GM13976 (cell line): ENCODE results near the gene TLR6.
"Not testable (repeated sequence)": the region's sequence is repeated elsewhere in the genome, so short reads cannot be mapped to it uniquely, and the experiment has no call there.

Experiments
- DNase-seq: peaks from one replicate; pipeline ENCODE4 v3.0.0; 2012; ENCODE audit warnings: low spot score
- CTCF ChIP-seq: IDR thresholded peaks from 2 replicates; pipeline ENCODE4 v1.5.1; 2012; ENCODE audit warnings: borderline replicate concordance, mild to moderate bottlenecking; ENCODE audit not compliant: insufficient read depth; ENCODE audit errors: extremely low read depth, missing control alignments, control extremely low read depth
- in situ Hi-C: fragments of 300-500 bp; cut with MboI; formaldehyde crosslinking; loops from one replicate; pipeline ENCODE4 v1.12.0; 2022; ENCODE audit warnings: low sequenced_read_pairs, mixed read lengths, inconsistent platforms; ENCODE audit not compliant: unreplicated experiment

TLR6 gene

GRCh38 chr4:38818441-38818976 lies 38.1 kb downstream of the TLR6 start:
- in situ Hi-C loops = no loop called here
- DNase-seq = peak; percentile 60
- TF ChIP-seq CTCF = no peak

DNA sequence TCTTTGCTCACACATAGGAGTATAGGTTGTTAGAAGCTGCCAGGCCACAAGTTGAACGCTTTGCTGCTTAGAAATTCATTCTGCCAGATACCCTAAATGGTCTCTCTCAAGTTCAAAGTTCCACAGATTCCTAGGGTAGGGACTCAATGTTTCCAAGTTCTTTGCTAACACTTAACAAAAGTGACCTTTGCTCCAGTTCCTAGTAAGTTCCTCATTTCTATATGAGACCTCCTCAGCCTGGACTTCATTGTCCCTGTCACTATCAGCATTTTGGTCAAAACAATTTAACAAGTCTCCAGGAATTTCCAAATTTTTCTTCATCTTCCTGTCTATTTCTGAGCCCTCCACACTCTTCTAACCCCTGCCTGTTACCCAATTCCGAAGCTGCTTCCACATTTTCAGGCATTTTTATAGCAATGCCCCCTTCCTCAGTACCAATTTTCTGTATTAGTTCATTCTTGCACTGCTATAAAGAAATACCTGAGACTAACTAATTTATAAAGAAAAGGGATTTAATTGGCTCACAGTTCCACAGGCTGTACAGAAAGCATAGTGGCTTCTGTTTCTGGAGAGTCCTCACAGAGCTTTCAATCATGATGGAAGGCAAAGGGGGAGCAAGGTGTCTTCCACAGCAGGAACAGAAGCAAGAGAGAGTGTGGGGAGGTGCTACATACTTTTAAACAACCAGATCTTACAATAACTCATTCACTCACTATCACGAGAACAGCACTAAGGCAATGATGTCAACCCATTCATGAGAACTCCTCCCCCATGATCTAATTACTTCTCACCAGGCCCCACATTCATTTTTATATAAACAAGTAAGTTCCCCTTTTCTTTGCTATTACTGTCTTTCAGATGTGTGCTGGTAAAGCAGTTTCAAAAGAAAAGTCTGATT lies 40.5 kb downstream of the TLR6 start:
- in situ Hi-C loops = no loop called here
- no peak for TF ChIP-seq CTCF
- DNase-seq = peak; percentile 51

DNA sequence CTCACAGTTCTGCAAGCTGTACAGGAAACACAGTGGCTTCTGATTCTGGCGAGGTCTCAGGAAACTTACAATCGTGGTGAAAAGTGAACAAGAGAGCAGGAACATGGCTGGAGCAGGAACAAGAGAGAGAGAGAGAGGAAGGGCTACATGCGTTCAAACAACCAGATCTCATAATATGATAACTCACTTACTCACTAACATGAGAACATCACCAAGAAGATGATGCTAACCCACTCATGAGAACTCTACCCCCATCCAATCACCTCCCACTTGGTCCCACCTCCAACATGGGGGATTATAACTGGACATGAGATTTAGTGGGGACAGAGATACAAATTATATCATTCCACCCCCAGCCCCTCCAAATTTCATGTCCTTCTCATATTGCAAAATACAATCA lies 42.2 kb downstream of the TLR6 start:
- in situ Hi-C loops = no loop called here
- no peak for DNase-seq
- no peak for TF ChIP-seq CTCF

GRCh38 chr4:38811297-38811696 lies 45.3 kb downstream of the TLR6 start:
- no peak for DNase-seq
- in situ Hi-C loops = no loop called here
- no peak for TF ChIP-seq CTCF

- DNase-seq, in situ Hi-C loops: not testable (repeated sequence)
Measured at GRCh38 chr4:38807462-38807861, 49.2 kb downstream of the TLR6 start.

GRCh38 chr4:38806251-38806650 lies 50.4 kb downstream of the TLR6 start:
- in situ Hi-C loops, DNase-seq: not testable (repeated sequence)

DNA sequence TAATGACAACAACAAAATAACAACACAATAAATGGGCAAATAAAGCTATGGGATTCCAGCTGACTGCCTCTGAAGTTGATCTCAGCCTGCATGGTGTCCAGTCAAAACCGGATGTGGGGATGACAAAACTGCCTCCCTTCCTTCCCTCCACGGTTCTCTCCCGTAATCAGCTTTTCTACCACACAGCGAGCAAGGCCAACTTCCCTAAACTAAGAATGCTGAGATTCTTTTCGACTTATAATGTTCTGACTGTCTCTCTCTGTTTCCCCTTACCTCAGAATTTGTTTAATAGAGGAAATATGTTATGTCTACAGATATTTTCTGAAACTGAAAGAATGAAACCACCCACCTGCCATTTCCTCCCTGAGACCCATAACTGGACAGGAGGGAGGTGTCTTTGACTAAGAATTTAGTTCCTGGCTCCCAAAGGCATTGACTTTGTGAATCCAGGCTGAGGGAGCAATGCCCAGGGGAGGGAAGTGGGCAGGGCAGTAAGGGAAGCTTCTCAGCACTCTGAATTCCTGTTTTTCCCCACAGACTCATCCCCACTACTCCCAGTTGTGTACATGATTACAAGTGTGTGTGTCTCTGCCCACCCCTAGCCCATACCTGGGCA lies 51.0 kb downstream of the TLR6 start:
- in situ Hi-C loops = no loop called here
- peak; percentile 71 for DNase-seq
- TF ChIP-seq CTCF = no peak
